Measurements from ENCODE around the gene OR2B2.
"Not testable (repeated sequence)": the region's sequence is repeated elsewhere in the genome, so short reads cannot be mapped to it uniquely, and the experiment has no call there.

Gene OR2B2

GRCh38 chr6:27901801-27902200 lies 10.4 kb downstream of the OR2B2 start:
- DNase-seq (ENCODE audit: extremely low spot score), result no peak
- TF ChIP-seq CTCF (IDR thresholded peaks at IDR 0.05; ENCODE audit: control extremely low read depth, extremely low read depth, low read depth, missing control alignments), result no peak
- POLR2A ChIA-PET, result interaction anchor here (0.6 to 1.1 kb wide), 5 partner anchors 9 to 317 kb away, joined by 3 to 6 read pairs (median 3); a partner anchor contains a TSS
- CTCF ChIA-PET, result interaction anchor here (0.8 to 1.2 kb wide), 5 partner anchors 9 to 936 kb away, joined by 3 to 4 read pairs (median 3); a partner anchor contains a TSS

GRCh38 chr6:27900197-27900596 lies 12.0 kb downstream of the OR2B2 start:
- not testable (repeated sequence) for DNase-seq (ENCODE audit: extremely low spot score)
- CTCF ChIA-PET, result interaction anchor here (1.5 kb wide), 1 partner anchor 127 kb away, joined by 4 read pairs; no protein-coding TSS in a partner anchor
- POLR2A ChIA-PET, result interaction anchor here (0.7 to 1.0 kb wide), 2 partner anchors 10 to 1705 kb away, joined by 3 to 4 read pairs; a partner anchor contains a TSS

- TF ChIP-seq CTCF (IDR thresholded peaks at IDR 0.05; ENCODE audit: control extremely low read depth, extremely low read depth, low read depth, missing control alignments), result no peak
- no peak for DNase-seq (ENCODE audit: extremely low spot score)
- CTCF ChIA-PET, result interaction anchor here (1.5 kb wide), 1 partner anchor 127 kb away, joined by 4 read pairs; no protein-coding TSS in a partner anchor
- POLR2A ChIA-PET, result no interaction called here
These were observed 12.7 kb downstream of the OR2B2 start for GRCh38 chr6:27899543-27899942.

- POLR2A ChIA-PET, result interaction anchor here (0.5 to 5.4 kb wide), 4 partner anchors 26 to 1794 kb away, joined by 3 to 195 read pairs (median 6); a partner anchor contains a TSS
- DNase-seq (ENCODE audit: extremely low spot score), result no peak
- TF ChIP-seq CTCF (IDR thresholded peaks at IDR 0.05; ENCODE audit: control extremely low read depth, extremely low read depth, low read depth, missing control alignments), result no peak
- CTCF ChIA-PET, result interaction anchor here (0.7 to 6.3 kb wide), 11 partner anchors 31 to 646 kb away, joined by 3 to 101 read pairs (median 5); a partner anchor contains a TSS
These were observed 14.5 kb downstream of the OR2B2 start for GRCh38 chr6:27897580-27898206.

GRCh38 chr6:27896398-27896796 lies 15.8 kb downstream of the OR2B2 start:
- DNase-seq (ENCODE audit: extremely low spot score), result no peak
- TF ChIP-seq CTCF (IDR thresholded peaks at IDR 0.05; ENCODE audit: control extremely low read depth, extremely low read depth, low read depth, missing control alignments), result no peak
- CTCF ChIA-PET, result interaction anchor here (0.5 to 6.3 kb wide), 33 partner anchors 16 to 769 kb away, joined by 3 to 101 read pairs (median 4); partner anchors contain the start of gene OR2B2
- POLR2A ChIA-PET, result interaction anchor here (4.2 to 5.4 kb wide), 3 partner anchors 31 to 749 kb away, joined by 51 to 201 read pairs (median 195); a partner anchor contains a TSS

GRCh38 chr6:27894839-27895762 lies 17.1 kb downstream of the OR2B2 start:
- ChIA-PET POLR2A (interaction anchor here (0.6 to 5.4 kb wide), 6 partner anchors 23 to 752 kb away, joined by 4 to 201 read pairs (median 110); a partner anchor contains a TSS), CTCF (interaction anchor here (0.7 to 6.3 kb wide), 46 partner anchors 14 to 1869 kb away, joined by 3 to 101 read pairs (median 4); partner anchors contain the start of gene OR2B2)
- peak; percentile 58 for DNase-seq (ENCODE audit: extremely low spot score)
- peak; percentile 82 for TF ChIP-seq CTCF (IDR thresholded peaks at IDR 0.05; ENCODE audit: control extremely low read depth, extremely low read depth, low read depth, missing control alignments)
